NB4 (cell line): Measurements from ENCODE around the gene QSOX2.

Experiments used
- MYC ChIP-seq: IDR thresholded peaks from 2 replicates; pipeline ENCODE4 v1.6.1; 2011; ENCODE audit warnings: low read depth, low read length
- POLR2A ChIP-seq: IDR thresholded peaks from 2 replicates; pipeline ENCODE4 v1.6.1; 2011; ENCODE audit warnings: mild to moderate bottlenecking; ENCODE audit not compliant: insufficient read length; ENCODE audit errors: extremely low read depth
- TF ChIP-seq, protein P1 (sequence below): IDR thresholded peaks from 2 replicates; pipeline ENCODE4 v1.6.1; 2011; ENCODE audit warnings: low read depth, low read length
- TF ChIP-seq, protein P2 (sequence below): IDR thresholded peaks from one replicate; pipeline ENCODE4 v1.5.1; 2012; ENCODE audit warnings: low read depth, low read length

DNA sequence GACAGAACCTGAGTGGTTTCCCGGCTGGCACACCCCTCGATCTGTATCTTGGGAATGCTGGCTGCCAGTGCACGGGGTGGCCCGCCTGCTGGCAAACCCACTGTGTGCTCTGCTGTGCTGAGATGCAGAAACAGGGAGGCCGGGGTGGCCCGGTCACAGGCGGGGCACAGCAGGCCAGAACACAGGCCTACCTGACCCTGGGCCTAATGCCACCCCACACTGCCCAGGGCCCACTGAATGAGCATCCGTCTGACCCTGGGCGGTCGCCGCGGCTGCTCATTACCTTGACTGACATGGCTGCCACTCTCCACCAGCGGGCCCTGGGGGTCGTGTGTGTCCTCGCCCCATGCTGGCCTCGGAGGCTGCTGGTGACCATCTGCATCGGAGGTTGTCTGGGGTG lies 14.2 kb upstream of the QSOX2 start:
- TF ChIP-seq, protein P1, sequence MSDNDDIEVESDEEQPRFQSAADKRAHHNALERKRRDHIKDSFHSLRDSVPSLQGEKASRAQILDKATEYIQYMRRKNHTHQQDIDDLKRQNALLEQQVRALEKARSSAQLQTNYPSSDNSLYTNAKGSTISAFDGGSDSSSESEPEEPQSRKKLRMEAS = no peak
- TF ChIP-seq, protein P2, sequence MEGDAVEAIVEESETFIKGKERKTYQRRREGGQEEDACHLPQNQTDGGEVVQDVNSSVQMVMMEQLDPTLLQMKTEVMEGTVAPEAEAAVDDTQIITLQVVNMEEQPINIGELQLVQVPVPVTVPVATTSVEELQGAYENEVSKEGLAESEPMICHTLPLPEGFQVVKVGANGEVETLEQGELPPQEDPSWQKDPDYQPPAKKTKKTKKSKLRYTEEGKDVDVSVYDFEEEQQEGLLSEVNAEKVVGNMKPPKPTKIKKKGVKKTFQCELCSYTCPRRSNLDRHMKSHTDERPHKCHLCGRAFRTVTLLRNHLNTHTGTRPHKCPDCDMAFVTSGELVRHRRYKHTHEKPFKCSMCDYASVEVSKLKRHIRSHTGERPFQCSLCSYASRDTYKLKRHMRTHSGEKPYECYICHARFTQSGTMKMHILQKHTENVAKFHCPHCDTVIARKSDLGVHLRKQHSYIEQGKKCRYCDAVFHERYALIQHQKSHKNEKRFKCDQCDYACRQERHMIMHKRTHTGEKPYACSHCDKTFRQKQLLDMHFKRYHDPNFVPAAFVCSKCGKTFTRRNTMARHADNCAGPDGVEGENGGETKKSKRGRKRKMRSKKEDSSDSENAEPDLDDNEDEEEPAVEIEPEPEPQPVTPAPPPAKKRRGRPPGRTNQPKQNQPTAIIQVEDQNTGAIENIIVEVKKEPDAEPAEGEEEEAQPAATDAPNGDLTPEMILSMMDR = no peak
- no peak for TF ChIP-seq POLR2A
- no peak for TF ChIP-seq MYC
